Skin of body (tissue), 2 donors: ENCODE results near the gene PUM1. TPM values are rescaled to one million over a fixed set of nuclear protein-coding genes. Genes with fewer than 3 reads are reported as not detected.
A peak's percentile ranks its signal among the peaks of the same experiment; 100 is the strongest.
"Not testable (repeated sequence)": the region's sequence is repeated elsewhere in the genome, so short reads cannot be mapped to it uniquely, and the experiment has no call there.

Source experiments
- DNase-seq: peaks from one replicate; lab custom pipeline; 2025; lab: John Stamatoyannopoulos, UW
- total RNA-seq: library from RNA; depleted of rRNA; stranded (reverse); fragments of >200 nt; gene quantifications from one replicate; pipeline ENCODE4 v1.2.3, GENCODE V29; 2014

Gene PUM1
- 81.8 TPM for total RNA-seq

- DNase-seq, result peak; percentile 89
Measured at GRCh38 chr1:31065310-31066217, at the start of gene PUM1. PUM1 (minus strand) TSS chr1:31065717; CDS start chr1:31059566, 6,151 bp downstream.

- DNase-seq, result no peak
Measured at GRCh38 chr1:31112266-31112935, 46.9 kb upstream of the PUM1 start.

- no peak for DNase-seq
Measured at GRCh38 chr1:31111290-31111951, 45.9 kb upstream of the PUM1 start.

GRCh38 chr1:31110846-31111245 lies 45.3 kb upstream of the PUM1 start:
- no peak for DNase-seq

GRCh38 chr1:31108861-31109260 lies 43.3 kb upstream of the PUM1 start:
- DNase-seq, result no peak

GRCh38 chr1:31105646-31106045 lies 40.1 kb upstream of the PUM1 start:
- no peak for DNase-seq

GRCh38 chr1:31102501-31102950 lies 37.0 kb upstream of the PUM1 start:
- no peak for DNase-seq

- no peak for DNase-seq
Measured at GRCh38 chr1:31101147-31101502, 35.6 kb upstream of the PUM1 start.

GRCh38 chr1:31099293-31100032 lies 33.9 kb upstream of the PUM1 start:
- no peak for DNase-seq

GRCh38 chr1:31095985-31096384 lies 30.5 kb upstream of the PUM1 start:
- DNase-seq, result no peak

- DNase-seq, result no peak
Measured at GRCh38 chr1:31095298-31095981, 29.9 kb upstream of the PUM1 start.

GRCh38 chr1:31088081-31088480 lies 22.6 kb upstream of the PUM1 start:
- DNase-seq, result not testable (repeated sequence)

GRCh38 chr1:31084782-31085569 lies 19.5 kb upstream of the PUM1 start:
- no peak for DNase-seq

GRCh38 chr1:31082385-31082784 lies 16.9 kb upstream of the PUM1 start:
- no peak for DNase-seq

GRCh38 chr1:31073044-31073443 lies 7.5 kb upstream of the PUM1 start:
- no peak for DNase-seq

GRCh38 chr1:31072304-31072746 lies 6.8 kb upstream of the PUM1 start:
- no peak for DNase-seq

- no peak for DNase-seq
Measured at GRCh38 chr1:31069392-31069791, 3.9 kb upstream of the PUM1 start.

- peak; percentile 27 for DNase-seq
Measured at GRCh38 chr1:31064718-31065309, 703 bp downstream of the PUM1 start.

- DNase-seq, result peak; percentile 23
Measured at GRCh38 chr1:31064111-31064717, 1.3 kb downstream of the PUM1 start.
